Measurements from ENCODE around the gene SNX22.

The SNX22 gene

DNA sequence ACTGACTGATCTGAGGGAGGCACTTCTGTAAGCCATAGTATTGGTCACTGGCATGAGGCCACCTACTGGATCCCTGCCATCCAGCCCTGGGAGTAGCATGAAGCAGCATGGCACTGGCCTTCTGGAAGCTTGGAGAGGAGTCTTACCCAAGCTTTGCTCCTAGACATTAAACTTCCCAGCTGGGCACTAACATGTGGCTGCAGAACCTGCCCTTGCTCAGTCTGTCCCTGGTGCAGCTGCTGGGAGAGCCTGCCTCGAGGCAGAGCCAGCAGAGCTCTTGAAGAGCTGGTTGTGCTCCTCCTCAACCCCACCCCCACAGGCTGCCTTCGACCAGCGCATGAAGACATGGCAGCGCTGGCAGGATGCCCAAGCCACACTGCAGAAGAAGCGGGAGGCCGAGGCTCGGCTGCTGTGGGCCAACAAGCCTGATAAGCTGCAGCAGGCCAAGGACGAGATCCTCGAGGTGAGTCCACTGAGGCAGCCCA is 17.1 kb upstream of the SNX22 start:
- peak; percentile 19 for DNase-seq (ENCODE audit: low read depth)

DNA sequence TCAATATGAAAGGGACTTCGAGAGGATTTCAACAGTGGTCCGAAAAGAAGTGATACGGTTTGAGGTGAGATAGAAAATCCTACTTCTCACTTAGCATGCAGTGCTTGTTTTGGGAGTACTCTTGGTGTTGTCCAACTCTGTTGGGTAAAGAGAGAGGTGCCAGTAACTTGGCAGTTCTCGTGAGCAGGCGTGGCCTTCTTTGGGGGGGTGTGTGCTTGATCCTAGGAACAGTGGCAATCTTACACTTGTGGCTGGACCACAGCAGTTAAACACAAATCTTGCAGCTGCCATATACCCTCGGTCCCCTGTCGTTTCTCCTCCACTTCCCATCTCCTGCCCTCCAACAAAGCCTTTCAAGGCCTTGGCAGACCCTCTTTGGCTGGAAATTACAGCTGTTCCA is 15.2 kb upstream of the SNX22 start:
- no peak for DNase-seq (ENCODE audit: low read depth)

GRCh38 chr15:64137226-64137833 is 14.2 kb upstream of the SNX22 start:
- DNase-seq (ENCODE audit: low read depth), result no peak

DNA sequence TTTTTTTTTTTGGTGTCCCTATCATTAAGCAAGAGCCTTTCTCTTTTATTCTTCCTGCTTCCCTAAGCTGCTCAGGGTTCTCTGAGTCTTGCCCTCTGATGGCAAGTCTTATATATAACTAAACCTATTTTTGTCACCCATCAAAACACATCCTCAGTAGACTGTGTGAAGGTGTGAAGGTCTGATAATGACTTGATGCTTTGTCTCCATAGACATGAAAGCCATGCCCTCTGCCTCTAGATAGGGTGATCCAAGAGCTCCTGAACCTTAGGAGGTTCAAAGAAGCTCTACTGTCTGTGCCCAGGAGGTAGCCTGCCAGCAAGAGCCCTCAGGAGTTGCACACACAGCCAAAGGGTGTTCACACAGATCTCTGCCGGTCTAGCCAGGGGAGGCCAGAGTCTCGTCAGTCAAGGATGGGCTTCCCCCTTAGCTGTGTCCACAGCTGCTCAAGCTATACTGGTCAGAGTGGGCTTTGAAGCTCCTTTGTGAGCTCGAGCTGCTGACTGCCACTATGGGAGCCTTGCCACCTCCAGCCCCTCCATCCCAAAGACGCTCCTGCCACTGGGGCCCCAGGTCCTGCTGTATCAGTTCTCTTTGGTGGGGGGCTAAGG is 13.1 kb upstream of the SNX22 start:
- no peak for DNase-seq (ENCODE audit: low read depth)

- no peak for DNase-seq (ENCODE audit: low read depth)
Measured at GRCh38 chr15:64141798-64142512, 9.6 kb upstream of the SNX22 start.

GRCh38 chr15:64143276-64143675 is 8.3 kb upstream of the SNX22 start:
- no peak for DNase-seq (ENCODE audit: low read depth)

DNA sequence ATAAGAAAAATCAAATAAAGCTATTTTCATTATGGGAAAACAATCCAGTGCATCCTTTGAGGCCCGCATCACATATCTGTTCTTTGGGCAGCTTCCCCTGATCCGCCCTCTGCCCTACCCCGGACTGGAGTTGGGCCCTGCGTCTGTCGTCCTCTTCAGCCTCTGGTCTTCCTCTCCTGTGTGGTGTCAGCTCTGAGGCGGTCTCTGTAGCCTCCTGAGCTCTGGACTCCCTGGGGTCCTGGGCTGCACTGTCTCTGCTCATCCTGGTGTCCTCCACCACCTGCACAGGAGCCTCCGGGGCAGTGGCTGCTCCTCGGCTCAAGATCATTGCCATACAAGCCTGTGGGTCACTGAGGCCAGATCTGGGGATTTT is 7.4 kb upstream of the SNX22 start:
- no peak for DNase-seq (ENCODE audit: low read depth)

DNA sequence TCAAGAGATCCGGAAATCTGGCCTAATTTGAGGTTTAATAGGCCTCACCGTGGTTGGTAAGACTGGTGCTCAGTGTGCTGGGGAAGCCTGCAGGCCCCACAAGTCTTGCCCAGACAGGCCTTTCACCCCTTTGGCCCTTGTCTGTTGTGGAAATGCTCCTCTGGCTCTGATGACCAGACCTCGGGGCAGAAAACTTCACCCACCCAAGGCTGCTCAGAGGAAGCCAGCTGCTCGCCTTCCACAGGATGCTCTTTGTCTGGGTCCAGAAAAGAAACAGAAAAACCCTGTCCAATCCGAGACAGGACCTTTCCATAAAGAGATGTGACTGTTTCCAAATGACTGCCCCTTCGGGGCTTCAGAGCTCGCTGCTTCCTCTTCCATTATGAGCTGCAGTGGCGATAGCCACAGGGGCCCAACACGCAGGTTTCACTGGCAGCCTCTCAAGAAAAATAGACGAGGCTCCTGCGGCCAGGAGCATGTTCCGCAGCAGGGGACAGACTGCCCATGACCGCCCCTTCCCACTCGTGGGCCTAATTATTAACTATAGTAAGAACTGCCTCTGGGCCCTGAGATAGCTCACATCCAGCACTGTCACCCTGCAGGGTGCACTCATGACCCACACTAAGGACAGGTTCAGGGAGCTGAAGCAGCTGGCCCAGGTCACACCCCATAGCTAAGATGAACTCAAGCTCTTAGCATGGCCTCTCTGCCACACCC is 6.8 kb upstream of the SNX22 start:
- DNase-seq (ENCODE audit: low read depth), result no peak

GRCh38 chr15:64146041-64146440 is 5.5 kb upstream of the SNX22 start:
- DNase-seq (ENCODE audit: low read depth), result no peak

- DNase-seq (ENCODE audit: low read depth), result no peak
Measured at GRCh38 chr15:64146520-64146884, 5.0 kb upstream of the SNX22 start.

GRCh38 chr15:64146885-64147681 is 4.4 kb upstream of the SNX22 start:
- DNase-seq (ENCODE audit: low read depth), result no peak

- no peak for DNase-seq (ENCODE audit: low read depth)
Measured at GRCh38 chr15:64148168-64148567, 3.4 kb upstream of the SNX22 start.

DNA sequence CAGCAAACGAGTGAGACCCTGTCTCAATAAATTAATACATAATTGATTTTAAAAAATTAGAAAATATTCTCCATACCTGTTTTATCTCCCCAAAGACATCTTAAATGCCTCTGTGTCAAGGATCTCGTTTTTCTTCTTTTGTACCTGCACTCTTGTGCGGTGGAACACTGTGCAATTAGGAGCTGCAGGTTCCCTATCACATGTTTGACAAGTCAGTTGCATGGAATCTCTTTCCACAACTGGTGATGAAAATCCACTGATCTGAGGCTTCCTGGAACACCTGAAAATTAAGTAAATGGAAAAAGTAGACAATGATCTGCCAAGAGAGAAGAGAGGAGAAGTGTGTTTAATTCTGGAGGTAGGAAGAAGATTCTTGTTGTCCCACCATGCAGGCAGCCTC is 3.0 kb upstream of the SNX22 start:
- no peak for DNase-seq (ENCODE audit: low read depth)

- no peak for DNase-seq (ENCODE audit: low read depth)
Measured at GRCh38 chr15:64149424-64149823, 2.1 kb upstream of the SNX22 start.

DNA sequence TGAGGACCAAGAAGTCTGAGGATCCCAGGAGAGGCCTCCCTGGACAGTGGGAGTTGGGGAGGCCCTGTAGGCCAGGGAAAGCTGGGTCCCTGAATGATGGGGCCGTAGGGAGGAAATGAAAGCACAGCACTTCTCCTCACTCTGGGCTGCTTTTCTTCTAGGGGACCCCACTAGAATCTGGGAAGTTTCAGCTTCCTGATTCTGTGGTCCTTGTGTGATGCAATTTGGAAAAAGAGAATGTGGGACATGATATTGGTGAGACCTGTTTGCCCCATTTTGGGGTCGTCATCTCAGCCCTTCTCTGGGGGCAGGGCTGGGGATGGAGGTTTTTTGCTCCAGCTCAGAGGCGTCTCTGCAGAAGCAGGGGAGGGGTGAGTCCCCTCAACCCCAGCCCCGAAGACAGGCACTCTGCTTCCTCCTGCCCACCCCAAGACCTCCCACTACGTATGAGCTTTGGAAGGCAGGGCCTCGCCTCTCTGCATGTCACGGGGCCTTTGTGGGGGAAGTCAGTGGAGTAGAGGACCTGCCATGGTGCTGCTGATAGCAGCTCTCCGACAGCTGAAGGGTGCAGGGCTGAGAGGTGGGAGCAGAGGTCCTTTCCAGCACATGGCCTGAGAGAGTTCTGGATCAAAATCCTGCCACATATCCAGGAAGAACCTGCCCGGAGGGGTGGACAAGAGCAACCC is 1.5 kb upstream of the SNX22 start:
- DNase-seq (ENCODE audit: low read depth), result no peak

GRCh38 chr15:64152507-64153387 is 1.2 kb downstream of the SNX22 start:
- no peak for DNase-seq (ENCODE audit: low read depth)

- DNase-seq (ENCODE audit: low read depth), result peak; percentile 50
Measured at GRCh38 chr15:64153480-64154367, 2.2 kb downstream of the SNX22 start.

GRCh38 chr15:64155802-64156651 is 4.5 kb downstream of the SNX22 start:
- no peak for DNase-seq (ENCODE audit: low read depth)
